Measurements from ENCODE around the gene DLGAP5. TPM values are rescaled to one million over a fixed set of nuclear protein-coding genes. Genes with fewer than 3 reads are reported as not detected.

The DLGAP5 gene
- polyA plus RNA-seq, 1 donor from 2014 or later, result 2.0 TPM

- H3K9me2 ChIP-seq (ENCODE audit: insufficient read depth, low read length), result no peaks in the 10 kb centered on the region
- no peaks in the 10 kb centered on the region for H3F3A ChIP-seq (ENCODE audit: insufficient read depth, low read length, poor library complexity, severe bottlenecking)
- no peaks in the 10 kb centered on the region for H3K27me3 ChIP-seq (ENCODE audit: insufficient read depth, low read depth, low read length)
- TF ChIP-seq POLR2AphosphoS5 (IDR thresholded peaks at IDR 0.05) (no peak), CTCF (IDR thresholded peaks at IDR 0.05; ENCODE audit: poor library complexity, severe bottlenecking) (no peak), RAD21 (conservative IDR thresholded peaks at IDR 0.05) (no peak), REST (IDR thresholded peaks at IDR 0.05; ENCODE audit: borderline replicate concordance) (no peak), SMC3 (conservative IDR thresholded peaks at IDR 0.05; ENCODE audit: poor library complexity) (no peak), EZH2 (IDR thresholded peaks at IDR 0.05; ENCODE audit: borderline replicate concordance, insufficient read depth, low read length, poor library complexity, severe bottlenecking) (no peak), EP300 (conservative IDR thresholded peaks at IDR 0.05; ENCODE audit: poor library complexity, severe bottlenecking) (no peak), MXI1 (conservative IDR thresholded peaks at IDR 0.05; ENCODE audit: poor library complexity, severe bottlenecking) (no peak), TAF1 (IDR thresholded peaks at IDR 0.05; ENCODE audit: low read depth) (no peak)
- no peak overlapping the region for H2AFZ ChIP-seq (ENCODE audit: low read depth, low read length)
- no peaks in the 10 kb centered on the region for H4K20me1 ChIP-seq (ENCODE audit: insufficient read depth)
- H3K9ac ChIP-seq (ENCODE audit: low read length), result no peak overlapping the region
- H3K9me3 ChIP-seq (ENCODE audit: low read length), result no peaks in the 10 kb centered on the region
- H3K4me2 ChIP-seq (ENCODE audit: low read length), result no peak overlapping the region
- no peaks in the 10 kb centered on the region for H3K79me2 ChIP-seq (replicated peaks; ENCODE audit: insufficient read depth, low read length)
- no peaks in the 10 kb centered on the region for H3K36me3 ChIP-seq (ENCODE audit: insufficient read depth, low read length)
- no peak overlapping the region for H3K27ac ChIP-seq (ENCODE audit: low read length)
- H3K4me3 ChIP-seq (ENCODE audit: low read length), result no peak overlapping the region
These were observed 20.9 kb downstream of the DLGAP5 start for GRCh38 chr14:55170526-55170925.

GRCh38 chr14:55160989-55161388 lies 30.4 kb downstream of the DLGAP5 start:
- H3K9me3 ChIP-seq (ENCODE audit: low read length), result no peaks in the 10 kb centered on the region
- H3K27ac ChIP-seq (ENCODE audit: low read length), result no peak overlapping the region
- H3K9ac ChIP-seq (ENCODE audit: low read length), result no peak overlapping the region
- no peaks in the 10 kb centered on the region for H3K9me2 ChIP-seq (ENCODE audit: insufficient read depth, low read length)
- no peak overlapping the region for H3K4me3 ChIP-seq (ENCODE audit: low read length)
- no peak overlapping the region for H3K4me2 ChIP-seq (ENCODE audit: low read length)
- H2AFZ ChIP-seq (ENCODE audit: low read depth, low read length), result no peak overlapping the region
- no peaks in the 10 kb centered on the region for H3K79me2 ChIP-seq (replicated peaks; ENCODE audit: insufficient read depth, low read length)
- H4K20me1 ChIP-seq (ENCODE audit: insufficient read depth), result no peaks in the 10 kb centered on the region
- no peaks in the 10 kb centered on the region for H3K27me3 ChIP-seq (ENCODE audit: insufficient read depth, low read depth, low read length)
- TF ChIP-seq EZH2 (IDR thresholded peaks at IDR 0.05; ENCODE audit: borderline replicate concordance, insufficient read depth, low read length, poor library complexity, severe bottlenecking), result no peak
- peak; percentile 75 for TF ChIP-seq CTCF (IDR thresholded peaks at IDR 0.05; ENCODE audit: poor library complexity, severe bottlenecking)
- no peak for TF ChIP-seq REST (IDR thresholded peaks at IDR 0.05; ENCODE audit: borderline replicate concordance)
- peak; percentile 80 for TF ChIP-seq SMC3 (conservative IDR thresholded peaks at IDR 0.05; ENCODE audit: poor library complexity)
- no peak for TF ChIP-seq EP300 (conservative IDR thresholded peaks at IDR 0.05; ENCODE audit: poor library complexity, severe bottlenecking)
- no peak for TF ChIP-seq TAF1 (IDR thresholded peaks at IDR 0.05; ENCODE audit: low read depth)
- no peak for TF ChIP-seq POLR2AphosphoS5 (IDR thresholded peaks at IDR 0.05)
- no peak for TF ChIP-seq MXI1 (conservative IDR thresholded peaks at IDR 0.05; ENCODE audit: poor library complexity, severe bottlenecking)
- peak; percentile 76 for TF ChIP-seq RAD21 (conservative IDR thresholded peaks at IDR 0.05)
- H3F3A ChIP-seq (ENCODE audit: insufficient read depth, low read length, poor library complexity, severe bottlenecking), result no peaks in the 10 kb centered on the region
- H3K36me3 ChIP-seq (ENCODE audit: insufficient read depth, low read length), result no peaks in the 10 kb centered on the region
